Nephron progenitor cell (in vitro differentiated cells): ENCODE measurements around the gene OR2T35.
"Not testable (repeated sequence)": the region's sequence is repeated elsewhere in the genome, so short reads cannot be mapped to it uniquely, and the experiment has no call there.

Experiments
- DNase-seq: peaks from one replicate; pipeline ENCODE4 v3.0.0; 2021
- H3K27ac Mint-ChIP-seq: 2 replicates; pipeline ENCODE4 v1.8.0; 2021; ENCODE audit warnings: mild to moderate bottlenecking, moderate library complexity, mixed read lengths
- H3K27me3 Mint-ChIP-seq: 2 replicates; pipeline ENCODE4 v1.8.0; 2021; ENCODE audit warnings: mild to moderate bottlenecking, low read depth, mixed read lengths; ENCODE audit not compliant: poor library complexity
- H3K36me3 Mint-ChIP-seq: 2 replicates; pipeline ENCODE4 v1.8.0; 2021; ENCODE audit warnings: low read depth, mixed read lengths
- H3K4me1 Mint-ChIP-seq: 2 replicates; pipeline ENCODE4 v1.8.0; 2021; ENCODE audit warnings: mixed read lengths
- H3K4me3 Mint-ChIP-seq: 2 replicates; pipeline ENCODE4 v1.8.0; 2021; ENCODE audit warnings: mild to moderate bottlenecking, moderate library complexity, mixed read lengths
- H3K9me3 Mint-ChIP-seq: 2 replicates; pipeline ENCODE4 v1.8.0; 2021; ENCODE audit warnings: mild to moderate bottlenecking, moderate library complexity, mixed read lengths
- TF ChIP-seq, protein P1 (sequence below): fragments of 200-600 bp; sonication (generic); IDR thresholded peaks from 2 replicates; pipeline ENCODE4 v1.5.0; 2021; ENCODE audit warnings: antibody characterized with exemption

The OR2T35 gene

DNA sequence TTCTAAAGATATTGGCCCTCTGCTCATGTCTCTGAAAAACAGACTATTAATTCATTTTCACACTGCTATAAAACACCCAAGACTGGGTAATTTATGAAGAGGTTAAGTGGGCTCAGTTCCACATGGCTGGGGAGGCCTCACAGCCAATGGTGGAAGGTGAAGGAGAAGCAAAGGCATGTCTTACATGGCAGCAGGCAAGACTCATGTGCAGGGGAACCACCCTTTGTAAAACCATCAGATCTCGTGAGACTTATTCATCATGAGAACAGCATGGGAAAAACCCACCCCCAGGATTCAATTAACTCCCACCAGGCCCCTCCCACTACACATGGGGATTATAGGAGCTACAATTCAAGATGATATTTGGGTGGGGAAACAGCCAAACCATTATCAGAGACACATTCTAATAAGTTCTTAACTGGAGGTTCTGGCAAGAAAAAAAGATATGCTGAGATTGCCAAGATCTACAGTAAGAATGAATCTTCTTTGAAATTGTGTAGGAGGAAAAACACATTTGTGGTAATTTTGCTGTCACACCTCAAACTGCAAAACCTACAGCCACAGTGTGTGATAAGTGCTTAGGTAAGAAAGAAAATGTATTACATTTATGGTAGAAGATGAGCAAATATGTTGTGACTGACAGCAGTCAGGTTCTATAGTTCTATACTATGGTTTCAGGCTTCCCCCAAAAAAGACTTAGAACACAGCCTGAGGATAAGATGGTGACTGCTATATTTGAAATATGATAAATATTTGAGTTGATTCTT lies 3.9 kb upstream of the OR2T35 start:
- not testable (repeated sequence) for H3K36me3 Mint-ChIP-seq, H3K27me3 Mint-ChIP-seq, H3K4me3 Mint-ChIP-seq, H3K27ac Mint-ChIP-seq, DNase-seq, H3K4me1 Mint-ChIP-seq
- peaks cover 19% of the 10 kb centered on the region for H3K9me3 Mint-ChIP-seq

DNA sequence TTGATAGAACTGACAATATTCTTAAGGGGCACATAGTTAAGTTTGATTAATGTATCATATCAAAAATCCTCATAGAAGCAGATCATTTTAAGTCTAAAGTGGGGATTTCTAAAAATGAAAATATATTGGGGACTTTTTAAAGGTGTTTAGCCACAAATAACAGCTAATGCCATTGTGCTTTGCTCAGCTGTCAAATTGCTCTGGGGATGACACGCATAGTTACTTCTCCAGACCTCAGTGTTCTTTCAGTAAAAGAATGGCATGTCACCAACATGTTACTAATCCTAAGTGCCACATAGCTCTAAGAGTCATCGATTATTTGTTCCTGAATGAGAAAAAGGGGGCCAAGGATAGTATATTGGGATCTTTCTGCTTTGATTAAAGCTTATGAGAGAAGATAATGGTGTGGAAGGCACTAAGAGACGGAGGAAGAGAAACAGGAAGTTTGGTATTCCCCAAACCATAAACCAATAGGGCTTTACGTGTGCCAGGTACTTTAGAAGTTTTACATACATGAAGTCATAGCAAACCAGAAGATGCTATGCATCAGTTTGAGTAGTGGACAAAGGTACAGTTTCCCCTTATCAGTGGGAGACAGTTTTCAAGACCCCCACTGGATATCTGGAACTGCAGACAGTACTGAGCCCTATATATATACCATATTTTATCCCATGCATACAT lies 2.0 kb downstream of the OR2T35 start:
- H3K36me3 Mint-ChIP-seq, H3K27ac Mint-ChIP-seq, H3K4me1 Mint-ChIP-seq, H3K4me3 Mint-ChIP-seq, H3K27me3 Mint-ChIP-seq, DNase-seq, H3K9me3 Mint-ChIP-seq: not testable (repeated sequence)

DNA sequence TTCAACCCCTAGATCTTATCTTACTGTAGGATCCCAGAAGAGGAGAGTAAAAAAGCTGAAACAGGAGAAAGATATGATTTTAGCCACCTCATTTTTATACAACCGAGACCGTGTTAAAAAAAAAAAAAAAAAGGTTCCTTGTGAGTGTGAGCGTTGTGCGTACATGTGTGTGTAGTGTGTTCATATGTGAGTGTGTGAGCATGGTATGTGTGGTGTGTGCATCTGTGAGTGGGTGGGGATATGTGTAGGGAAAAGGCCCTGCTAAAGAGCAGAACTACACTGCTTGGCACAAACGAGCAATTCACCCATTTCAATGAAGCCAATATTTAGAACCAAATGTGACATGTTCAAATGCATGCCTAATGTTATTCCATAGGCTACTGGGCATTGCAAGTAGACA lies 3.5 kb downstream of the OR2T35 start:
- H3K27me3 Mint-ChIP-seq, H3K36me3 Mint-ChIP-seq, H3K4me1 Mint-ChIP-seq, H3K4me3 Mint-ChIP-seq, DNase-seq, H3K9me3 Mint-ChIP-seq, H3K27ac Mint-ChIP-seq: not testable (repeated sequence)

DNA sequence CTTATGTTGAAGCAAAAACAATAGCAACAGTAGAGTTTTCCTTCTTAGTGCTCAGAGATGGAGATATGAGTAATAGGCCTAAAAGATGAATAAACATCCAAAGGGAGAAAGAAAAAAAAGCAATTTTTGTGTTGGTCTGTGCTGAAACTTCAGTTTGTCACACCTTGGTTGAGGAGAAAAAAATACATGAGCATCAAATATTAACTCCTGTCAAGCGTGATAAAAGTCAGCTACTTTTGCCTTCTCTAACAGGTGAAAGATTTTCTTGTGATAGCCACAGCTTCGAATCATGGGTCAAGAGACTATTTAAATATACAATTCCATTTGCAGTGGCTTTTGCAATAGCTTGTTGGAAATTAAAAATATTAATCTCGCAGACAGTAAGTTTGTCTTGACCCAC lies 4.2 kb downstream of the OR2T35 start:
- H3K27me3 Mint-ChIP-seq, H3K4me1 Mint-ChIP-seq, H3K36me3 Mint-ChIP-seq, DNase-seq, H3K27ac Mint-ChIP-seq, H3K4me3 Mint-ChIP-seq, H3K9me3 Mint-ChIP-seq: not testable (repeated sequence)

DNA sequence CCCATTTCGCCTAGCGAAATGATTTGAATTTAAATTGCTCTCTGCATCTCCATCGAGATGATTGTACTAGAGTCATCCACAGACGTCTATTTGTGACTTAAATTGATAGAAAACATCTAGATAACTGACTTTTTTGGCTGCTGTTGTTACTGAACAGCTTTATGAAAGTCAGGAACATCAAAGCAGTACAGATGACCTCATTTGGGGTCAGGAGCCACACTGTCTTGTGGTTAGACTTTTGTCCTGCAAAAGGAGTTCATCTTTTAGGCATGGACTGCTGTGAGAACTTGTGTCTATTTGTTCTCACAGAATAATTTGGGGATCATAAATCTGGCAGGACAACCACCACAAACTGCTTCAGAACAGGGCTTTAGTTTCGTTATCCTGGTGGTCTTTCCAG lies 5.4 kb downstream of the OR2T35 start:
- not testable (repeated sequence) for H3K36me3 Mint-ChIP-seq, H3K27me3 Mint-ChIP-seq, H3K27ac Mint-ChIP-seq, DNase-seq, H3K4me3 Mint-ChIP-seq, H3K4me1 Mint-ChIP-seq, H3K9me3 Mint-ChIP-seq

DNA sequence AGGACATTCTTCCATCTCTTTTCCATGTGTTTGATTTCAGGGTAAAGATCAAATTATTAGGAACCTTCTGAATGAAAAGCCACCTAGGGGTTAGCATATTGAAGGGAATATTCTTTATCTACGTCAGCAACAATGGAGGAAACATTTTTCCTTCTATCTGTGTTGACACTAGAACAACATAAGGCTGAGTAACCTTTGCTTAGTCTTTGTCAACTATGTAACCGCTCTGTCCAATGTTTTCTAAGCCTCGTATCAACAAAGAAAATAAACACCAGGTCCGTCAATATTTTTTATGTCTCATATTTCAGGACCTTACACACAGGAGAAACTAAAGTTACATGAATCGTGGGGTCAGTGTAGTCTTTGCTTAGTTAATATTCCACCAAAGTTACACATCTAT lies 8.5 kb downstream of the OR2T35 start:
- DNase-seq, H3K4me1 Mint-ChIP-seq, H3K27ac Mint-ChIP-seq, H3K9me3 Mint-ChIP-seq, H3K27me3 Mint-ChIP-seq, H3K4me3 Mint-ChIP-seq, H3K36me3 Mint-ChIP-seq: not testable (repeated sequence)

DNA sequence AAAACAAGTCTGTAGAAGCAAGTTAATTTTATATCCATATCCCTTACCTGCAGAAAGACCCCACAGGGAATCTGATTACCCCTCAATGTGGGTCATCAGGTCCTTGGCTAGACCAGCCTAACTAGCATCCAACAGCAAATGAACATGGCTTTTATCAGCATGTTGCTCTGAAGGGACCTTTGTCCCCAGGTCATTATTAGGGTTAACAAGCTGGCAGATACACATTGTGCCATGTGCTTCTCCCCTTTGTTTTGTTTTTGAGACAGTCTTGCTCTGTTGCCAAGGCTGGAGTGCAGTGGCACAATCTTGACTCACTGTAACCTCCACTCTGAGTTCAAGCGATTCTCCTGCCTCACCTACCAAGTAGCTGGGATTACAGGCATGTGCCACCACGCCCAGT lies 10.1 kb downstream of the OR2T35 start, which contains the start of gene OR2T11:
Gene OR2T11, minus strand, starts transcription at position 101 of the 400 bp plus-strand sequence. CDS start 7,963 bp downstream, outside the sequence.
- H3K4me1 Mint-ChIP-seq, H3K27me3 Mint-ChIP-seq, H3K27ac Mint-ChIP-seq, H3K4me3 Mint-ChIP-seq, H3K9me3 Mint-ChIP-seq, H3K36me3 Mint-ChIP-seq, DNase-seq: not testable (repeated sequence)

DNA sequence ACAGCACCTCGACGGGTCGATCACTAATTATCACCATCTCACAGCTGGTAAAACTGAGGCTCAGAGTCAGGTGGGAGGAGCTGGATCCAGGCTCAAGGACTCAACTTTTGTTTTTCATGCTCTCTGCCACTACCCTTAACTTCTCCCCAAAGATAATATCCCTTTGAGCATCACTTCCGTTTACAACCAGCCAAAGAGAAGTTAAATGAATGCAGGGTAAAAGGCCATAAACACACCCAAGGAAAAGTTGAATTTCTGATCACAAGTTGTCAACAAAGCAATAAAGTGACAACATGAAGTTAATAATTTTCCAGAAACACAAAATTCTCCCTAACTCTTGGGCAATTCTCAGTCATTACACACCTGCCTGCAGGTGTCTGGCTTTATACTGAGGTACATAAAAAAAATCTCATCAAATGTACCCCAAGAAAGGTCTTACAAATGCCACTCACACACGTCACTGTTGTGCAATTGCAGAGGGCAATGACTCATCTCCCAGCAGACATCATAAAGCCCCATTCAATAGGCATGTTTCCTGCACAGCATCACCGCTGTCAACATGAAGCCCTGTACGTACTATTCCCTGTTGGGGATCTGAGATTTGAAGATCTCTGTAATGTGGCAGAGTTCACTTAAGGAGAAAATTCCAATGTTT lies 13.6 kb downstream of the OR2T35 start:
- H3K36me3 Mint-ChIP-seq: no peaks in the 10 kb centered on the region
- H3K9me3 Mint-ChIP-seq: no peaks in the 10 kb centered on the region
- H3K27me3 Mint-ChIP-seq: no peaks in the 10 kb centered on the region
- no peaks in the 10 kb centered on the region for H3K4me1 Mint-ChIP-seq
- H3K27ac Mint-ChIP-seq: no peak overlapping the region
- DNase-seq: no peak
- TF ChIP-seq, protein P1, sequence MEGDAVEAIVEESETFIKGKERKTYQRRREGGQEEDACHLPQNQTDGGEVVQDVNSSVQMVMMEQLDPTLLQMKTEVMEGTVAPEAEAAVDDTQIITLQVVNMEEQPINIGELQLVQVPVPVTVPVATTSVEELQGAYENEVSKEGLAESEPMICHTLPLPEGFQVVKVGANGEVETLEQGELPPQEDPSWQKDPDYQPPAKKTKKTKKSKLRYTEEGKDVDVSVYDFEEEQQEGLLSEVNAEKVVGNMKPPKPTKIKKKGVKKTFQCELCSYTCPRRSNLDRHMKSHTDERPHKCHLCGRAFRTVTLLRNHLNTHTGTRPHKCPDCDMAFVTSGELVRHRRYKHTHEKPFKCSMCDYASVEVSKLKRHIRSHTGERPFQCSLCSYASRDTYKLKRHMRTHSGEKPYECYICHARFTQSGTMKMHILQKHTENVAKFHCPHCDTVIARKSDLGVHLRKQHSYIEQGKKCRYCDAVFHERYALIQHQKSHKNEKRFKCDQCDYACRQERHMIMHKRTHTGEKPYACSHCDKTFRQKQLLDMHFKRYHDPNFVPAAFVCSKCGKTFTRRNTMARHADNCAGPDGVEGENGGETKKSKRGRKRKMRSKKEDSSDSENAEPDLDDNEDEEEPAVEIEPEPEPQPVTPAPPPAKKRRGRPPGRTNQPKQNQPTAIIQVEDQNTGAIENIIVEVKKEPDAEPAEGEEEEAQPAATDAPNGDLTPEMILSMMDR: no peak
- no peak overlapping the region for H3K4me3 Mint-ChIP-seq

DNA sequence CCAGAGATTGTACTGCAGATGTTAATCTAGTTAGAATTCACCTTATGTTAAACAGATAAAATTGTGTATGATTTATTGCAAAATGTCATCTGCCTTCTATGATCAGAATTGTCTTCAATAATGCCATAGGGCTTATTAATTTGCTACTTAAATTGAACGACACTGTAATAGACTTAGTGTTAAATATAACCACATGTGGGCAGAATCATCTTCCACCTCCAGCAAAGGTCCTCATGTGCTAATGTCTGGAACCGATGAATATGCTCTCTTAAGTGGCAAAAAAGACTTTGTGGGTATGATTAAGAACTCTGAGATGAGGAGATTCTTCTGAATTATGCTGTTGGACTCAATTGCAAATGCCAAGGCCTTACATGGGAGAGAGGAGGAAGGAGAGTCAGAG lies 14.5 kb downstream of the OR2T35 start:
- Mint-ChIP-seq H3K4me3 (no peak overlapping the region), H3K36me3 (no peaks in the 10 kb centered on the region), H3K27me3 (no peaks in the 10 kb centered on the region), H3K27ac (no peak overlapping the region), H3K4me1 (no peaks in the 10 kb centered on the region), H3K9me3 (no peaks in the 10 kb centered on the region)
- TF ChIP-seq, protein P1: no peak
- DNase-seq: no peak
